H1 (cell line): Measurements from ENCODE around the gene CCDC121. TPM values are rescaled to one million over a fixed set of nuclear protein-coding genes. Genes with fewer than 3 reads are reported as not detected.

Experiments used
- CBX5 ChIP-seq: fragments of 300-800, 300-1000 bp; sonication (generic); IDR thresholded peaks from 2 replicates; pipeline ENCODE4 v1.7.1; 2016; ENCODE audit warnings: antibody characterized with exemption, low read length, low read depth
- CEBPB ChIP-seq: IDR thresholded peaks from 2 replicates; pipeline ENCODE4 v1.6.1; 2012; ENCODE audit warnings: low read depth, low read length
- FOSL1 ChIP-seq: IDR thresholded peaks from 2 replicates; pipeline ENCODE4 v1.6.1; 2011; ENCODE audit warnings: mild to moderate bottlenecking, low read depth, low read length, moderate library complexity; ENCODE audit not compliant: insufficient read depth
- GABPA ChIP-seq: IDR thresholded peaks from 2 replicates; pipeline ENCODE4 v1.6.1; 2011; ENCODE audit warnings: mild to moderate bottlenecking, low read length, moderate library complexity, borderline replicate concordance; ENCODE audit not compliant: insufficient read depth
- JUN ChIP-seq: IDR thresholded peaks from 2 replicates; pipeline ENCODE4 v1.6.1; 2011; ENCODE audit warnings: low read depth, mild to moderate bottlenecking, improper control_type of control experiment, low read length
- JUND ChIP-seq: IDR thresholded peaks from 2 replicates; pipeline ENCODE4 v1.6.1; 2011; ENCODE audit warnings: mild to moderate bottlenecking, improper control_type of control experiment, low read length
- KDM1A ChIP-seq: fragments of 200-600, 300-600 bp; sonication (generic); IDR thresholded peaks from 2 replicates; pipeline ENCODE4 v1.7.1; 2016; ENCODE audit warnings: mild to moderate bottlenecking, low read length, borderline replicate concordance
- KDM4A ChIP-seq: IDR thresholded peaks from one replicate; pipeline ENCODE4 v1.7.1; 2012; ENCODE audit warnings: low read depth, mild to moderate bottlenecking, moderate library complexity, low read length, inconsistent platforms; ENCODE audit not compliant: severe bottlenecking
- KDM5A ChIP-seq: fragments of 200-600 bp; IDR thresholded peaks from 2 replicates; pipeline ENCODE4 v1.7.1; 2012; ENCODE audit warnings: mild to moderate bottlenecking, low read length, inconsistent platforms, mixed read lengths
- MAFK ChIP-seq: IDR thresholded peaks from 2 replicates; pipeline ENCODE4 v1.6.1; 2012; ENCODE audit warnings: low read depth, mild to moderate bottlenecking, improper control_type of control experiment, low read length
- PHF8 ChIP-seq: fragments of 200-600 bp; sonication (generic); conservative IDR thresholded peaks from 2 replicates; pipeline ENCODE4 v1.7.1; 2012; ENCODE audit warnings: low read depth, mild to moderate bottlenecking, inconsistent platforms, low read length, moderate library complexity
- POLR2A ChIP-seq, 2 experiments: IDR thresholded peaks; 1 replicate in 1 of 2; 2 replicates in 1 of 2; pipeline ENCODE4 v1.6.1; 2011; ENCODE audit warnings: low read depth in 2 of 2, low read length in 2 of 2, mild to moderate bottlenecking in 2 of 2; ENCODE audit errors: control extremely low read depth in 1 of 2
- RAD21 ChIP-seq, 2 experiments: IDR thresholded peaks in 1 of 2; conservative IDR thresholded peaks in 1 of 2; 2 replicates each; pipeline ENCODE4 v1.6.1; 2011; ENCODE audit warnings: low read depth in 2 of 2, low read length in 2 of 2, improper control_type of control experiment in 1 of 2, inconsistent platforms in 1 of 2, mild to moderate bottlenecking in 1 of 2, moderate library complexity in 1 of 2
- RFX5 ChIP-seq: IDR thresholded peaks from 2 replicates; pipeline ENCODE4 v1.6.1; 2011; ENCODE audit warnings: low read depth, low read length, improper control_type of control experiment, borderline replicate concordance
- SIX5 ChIP-seq: IDR thresholded peaks from 2 replicates; pipeline ENCODE4 v1.6.1; 2011; ENCODE audit warnings: mild to moderate bottlenecking, low read depth, low read length
- SP2 ChIP-seq: IDR thresholded peaks from 2 replicates; pipeline ENCODE4 v1.6.1; 2012; ENCODE audit warnings: mild to moderate bottlenecking, low read length, inconsistent platforms
- SRF ChIP-seq: IDR thresholded peaks from 2 replicates; pipeline ENCODE4 v1.6.1; 2011; ENCODE audit warnings: mild to moderate bottlenecking, low read depth, low read length, moderate library complexity
- TAF7 ChIP-seq: optimal IDR thresholded peaks from 2 replicates; pipeline ENCODE3; 2011; ENCODE audit warnings: low read depth, mild to moderate bottlenecking, inconsistent platforms, low read length, moderate library complexity, borderline replicate concordance
- TBP ChIP-seq: IDR thresholded peaks from 2 replicates; pipeline ENCODE4 v1.6.1; 2011; ENCODE audit warnings: low read depth, low read length, improper control_type of control experiment
- polyA plus RNA-seq, 7 experiments: library from polyadenylated mRNA; depleted of rRNA in 3 of 7; stranded (reverse) in 5 of 7; unstranded in 2 of 7; fragments of >200 nt in 5 of 7; fragments of 200-250 nt in 2 of 7; gene quantifications; 1 replicate in 5 of 7; 2 replicates in 1 of 7; 4 replicates in 1 of 7; pipeline versions ENCODE4 v1.2.1 to v1.2.3, GENCODE V29; 2011 to 2013; ENCODE audit warnings: missing spikeins in 2 of 7, mixed read lengths in 2 of 7
- total RNA-seq: library from RNA; stranded (reverse); fragmentation: NEBNext Ultra II Directional; extraction: Animal tissue kit (Norgen Biotek cat#: 25700); gene quantifications from 2 replicates; pipeline ENCODE4 v1.2.1, GENCODE V29; 2021
- TF ChIP-seq, protein P1 (sequence below): IDR thresholded peaks from 2 replicates; pipeline ENCODE4 v1.6.1; 2012; ENCODE audit warnings: inconsistent platforms
- TF ChIP-seq, protein P2 (sequence below): IDR thresholded peaks from 2 replicates; pipeline ENCODE4 v1.6.1; 2011; ENCODE audit warnings: low read length, improper control_type of control experiment
- TF ChIP-seq, protein P3 (sequence below): IDR thresholded peaks from 2 replicates; pipeline ENCODE4 v1.6.1; 2011; ENCODE audit warnings: low read depth, mild to moderate bottlenecking, low read length; ENCODE audit not compliant: insufficient read depth

CCDC121 gene
- total and polyA plus RNA-seq, 2 of the 8 experiments (the other 6 are each of a cell fraction or from before 2014, with no cell fraction given) = 0.68 to 1.5 TPM

DNA sequence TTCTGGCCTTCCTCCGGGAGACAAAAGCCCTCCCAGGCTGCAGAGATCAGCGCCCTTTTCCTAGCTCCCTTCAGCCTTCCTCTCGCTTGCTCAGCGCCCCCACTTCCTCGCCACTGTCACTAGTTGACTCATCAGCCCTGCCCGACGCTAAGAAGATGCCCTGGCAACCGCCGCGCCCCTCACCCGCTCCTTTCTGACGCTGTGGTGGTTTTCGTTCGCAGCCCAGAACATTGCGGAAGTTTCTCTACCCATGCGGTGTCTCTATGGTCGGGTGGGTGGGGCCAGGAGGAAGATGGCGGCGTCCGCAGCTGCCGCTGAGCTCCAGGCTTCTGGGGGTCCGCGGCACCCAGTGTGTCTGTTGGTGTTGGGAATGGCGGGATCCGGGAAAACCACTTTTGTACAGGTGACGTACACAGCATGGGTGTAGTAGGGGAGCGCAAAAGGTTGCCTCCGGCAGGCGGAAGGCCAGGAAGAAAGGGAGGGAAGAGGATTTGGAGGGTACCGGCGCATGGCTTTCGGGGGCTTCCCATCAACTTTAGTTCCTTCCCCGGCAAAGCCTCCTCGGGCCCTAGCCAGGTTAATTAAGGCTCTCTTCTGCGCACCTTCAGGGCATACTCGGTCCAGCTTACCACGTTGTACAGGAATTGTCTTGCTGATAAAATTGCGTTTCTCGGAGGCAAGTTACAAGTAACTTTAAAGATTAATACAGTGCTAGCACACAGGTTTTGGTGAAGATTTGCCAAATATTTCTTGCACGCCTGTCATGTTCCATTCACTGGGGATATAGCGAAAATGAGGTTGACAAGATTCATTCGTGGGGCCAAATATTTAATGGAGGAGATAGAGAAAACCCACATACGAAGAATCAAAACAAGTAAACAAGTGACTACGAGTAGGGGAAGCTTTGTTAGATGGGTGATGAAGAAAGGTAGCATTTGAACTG, at the start of gene CCDC121, which contains the start of gene GPN1 (continued):
- peak in 1 of 2 experiments; percentile 22; a peak in 2 of 4 replicates for TF ChIP-seq RAD21 (IDR thresholded peaks at IDR 0.05 in 1 of 2, conservative IDR thresholded peaks at IDR 0.05 in 1 of 2; ENCODE audit: low read depth in 2 of 2, low read length in 2 of 2)
- TF ChIP-seq, protein P1, sequence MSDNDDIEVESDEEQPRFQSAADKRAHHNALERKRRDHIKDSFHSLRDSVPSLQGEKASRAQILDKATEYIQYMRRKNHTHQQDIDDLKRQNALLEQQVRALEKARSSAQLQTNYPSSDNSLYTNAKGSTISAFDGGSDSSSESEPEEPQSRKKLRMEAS = peak; percentile 72
- TF ChIP-seq JUN = no peak
- peak; percentile 58; the same call in 1 of the 2 replicates for TF ChIP-seq GABPA
- TF ChIP-seq, protein P2, sequence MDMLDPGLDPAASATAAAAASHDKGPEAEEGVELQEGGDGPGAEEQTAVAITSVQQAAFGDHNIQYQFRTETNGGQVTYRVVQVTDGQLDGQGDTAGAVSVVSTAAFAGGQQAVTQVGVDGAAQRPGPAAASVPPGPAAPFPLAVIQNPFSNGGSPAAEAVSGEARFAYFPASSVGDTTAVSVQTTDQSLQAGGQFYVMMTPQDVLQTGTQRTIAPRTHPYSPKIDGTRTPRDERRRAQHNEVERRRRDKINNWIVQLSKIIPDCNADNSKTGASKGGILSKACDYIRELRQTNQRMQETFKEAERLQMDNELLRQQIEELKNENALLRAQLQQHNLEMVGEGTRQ = no peak
- TF ChIP-seq CEBPB = no peak
- peak; percentile 94 for TF ChIP-seq TBP
- no peak for TF ChIP-seq CBX5
- peak; percentile 82 for TF ChIP-seq KDM5A
- TF ChIP-seq POLR2A (IDR thresholded peaks at IDR 0.05; ENCODE audit: control extremely low read depth in 1 of 2, low read depth in 2 of 2, low read length in 2 of 2) = peak; percentile 92 to 95
- TF ChIP-seq JUND = peak; percentile 60; the same call in 1 of the 2 replicates
- peak; percentile 95 for TF ChIP-seq TAF7
- TF ChIP-seq MAFK = no peak
- no peak for TF ChIP-seq KDM1A
- peak; percentile 99 for TF ChIP-seq PHF8
- TF ChIP-seq, protein P3, sequence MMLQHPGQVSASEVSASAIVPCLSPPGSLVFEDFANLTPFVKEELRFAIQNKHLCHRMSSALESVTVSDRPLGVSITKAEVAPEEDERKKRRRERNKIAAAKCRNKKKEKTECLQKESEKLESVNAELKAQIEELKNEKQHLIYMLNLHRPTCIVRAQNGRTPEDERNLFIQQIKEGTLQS = no peak
- no peak for TF ChIP-seq SIX5
- no peak for TF ChIP-seq FOSL1
- TF ChIP-seq SP2 = peak; percentile 52; the same call in 1 of the 2 replicates
- TF ChIP-seq SRF = no peak; the same call in 1 of the 2 replicates
- TF ChIP-seq KDM4A = peak; percentile 64
- TF ChIP-seq RFX5 = no peak
